Ascending aorta (tissue), 2 donors: ENCODE results near the gene RFC3. TPM values are rescaled to one million over a fixed set of nuclear protein-coding genes. Genes with fewer than 3 reads are reported as not detected.

Experiments
- DNase-seq, 2 donors: peaks; one replicate each; pipeline ENCODE4 v3.0.0-alpha.2; 2019; ENCODE audit warnings: low spot score in 2 of 2
- H3K27ac ChIP-seq, 2 donors: fragments of 200-600 bp; sonication (generic); one replicate each; pipeline ENCODE4 v1.5.1; 2016 to 2017; ENCODE audit warnings: mild to moderate bottlenecking in 1 of 2
- H3K27me3 ChIP-seq: fragments of 200-600 bp; sonication (generic); one replicate; pipeline ENCODE4 v1.5.1; 2017
- H3K36me3 ChIP-seq, 2 donors: fragments of 200-600 bp; sonication (generic); one replicate each; pipeline ENCODE4 v1.5.1; 2016
- H3K4me1 ChIP-seq, 2 donors: fragments of 200-600 bp; sonication (generic); one replicate each; pipeline ENCODE4 v1.5.1; 2016 to 2017; ENCODE audit warnings: mild to moderate bottlenecking in 1 of 2
- H3K4me3 ChIP-seq, 2 donors: fragments of 200-600 bp; sonication (generic); one replicate each; pipeline ENCODE4 v1.5.1; 2016 to 2017; ENCODE audit warnings: mild to moderate bottlenecking in 1 of 2
- H3K9me3 ChIP-seq, 2 donors: fragments of 200-600 bp; sonication (generic); one replicate each; pipeline ENCODE4 v1.5.1; 2016
- CTCF ChIP-seq, 3 experiments: fragments of 200-600 bp in 2 of 3; fragments of 450-650 bp in 1 of 3; sonication (generic) in 2 of 3; IDR thresholded peaks; one replicate each; pipeline ENCODE4 v1.5.1; 2016 to 2019; ENCODE audit warnings: antibody characterized with exemption in 3 of 3, mild to moderate bottlenecking in 1 of 3, moderate library complexity in 1 of 3
- intact Hi-C: fragments of 100-400 bp; cut with DNase I; formaldehyde crosslinking; loops from one replicate; pipeline ENCODE4 v1.15.1; 2023
- total RNA-seq: library from RNA; depleted of rRNA; stranded (reverse); fragments of >200 nt; gene quantifications from one replicate; pipeline ENCODE4 v1.1.0, GENCODE V29; 2016

RFC3 gene
- total RNA-seq, 1 donor from 2014 or later: 6.2 TPM

DNA sequence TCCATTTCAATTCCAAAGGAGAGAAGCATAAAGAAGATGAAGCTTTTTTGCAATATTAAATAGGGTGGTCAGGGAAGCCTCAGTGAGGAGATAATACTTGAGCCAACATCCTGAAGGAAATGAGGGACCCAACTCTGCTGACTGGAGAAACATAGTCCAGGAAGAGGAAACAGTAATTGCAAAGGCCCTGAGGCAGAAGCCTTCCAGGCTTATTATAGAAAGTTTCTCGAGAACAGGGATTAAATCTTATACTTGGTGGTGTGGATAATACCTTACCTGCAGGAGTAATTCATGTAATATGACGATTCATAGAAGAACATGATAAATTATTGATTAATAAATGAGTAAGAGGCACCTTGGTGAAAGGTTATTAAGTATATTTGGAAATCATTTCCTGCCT, 1.0 kb upstream of the RFC3 start:
- no peaks in the 10 kb centered on the region for H3K9me3 ChIP-seq
- H3K27me3 ChIP-seq: no peaks in the 10 kb centered on the region
- intact Hi-C loops: loop anchor here (10.0 kb wide), 1 partner anchor 338 kb away; no protein-coding TSS in a partner anchor
- no peak for TF ChIP-seq CTCF (IDR thresholded peaks at IDR 0.05)
- H3K36me3 ChIP-seq: no peaks in the 10 kb centered on the region
- no peak overlapping the region for H3K27ac ChIP-seq
- H3K4me1 ChIP-seq: no peaks in the 10 kb centered on the region
- no peak for DNase-seq
- no peak overlapping the region for H3K4me3 ChIP-seq

- Histone ChIP-seq H3K4me3 (peak overlapping the region; percentile 71 to 76), H3K27me3 (no peaks in the 10 kb centered on the region), H3K4me1 (no peaks in the 10 kb centered on the region), H3K9me3 (no peaks in the 10 kb centered on the region), H3K36me3 (no peaks in the 10 kb centered on the region), H3K27ac (peak overlapping the region; percentile 35 to 54)
- TF ChIP-seq CTCF (IDR thresholded peaks at IDR 0.05): no peak
- intact Hi-C loops: loop anchor here (10.0 kb wide), 1 partner anchor 337 kb away; no protein-coding TSS in a partner anchor
- DNase-seq: no peak
These were observed 442 bp upstream of the RFC3 start for GRCh38 chr13:33817513-33817900.

DNA sequence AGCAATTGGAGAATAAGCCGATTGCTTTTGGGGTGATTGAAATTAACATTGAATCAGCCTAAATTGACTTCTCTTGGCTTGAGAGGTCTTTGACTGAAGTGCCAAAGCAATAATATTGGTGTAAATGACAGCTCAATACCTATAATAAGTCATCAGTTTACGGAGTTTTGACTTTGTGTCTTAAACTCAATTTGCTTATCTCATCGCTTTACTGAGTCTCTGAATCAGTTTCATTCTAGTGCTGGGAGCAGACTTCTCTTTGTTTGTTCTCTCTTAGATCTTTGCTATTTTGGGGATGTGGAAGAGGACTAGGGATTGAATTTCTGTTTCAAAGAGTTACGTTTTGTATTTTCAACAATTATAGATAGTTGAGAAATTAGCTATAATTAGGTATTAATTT, 7.1 kb downstream of the RFC3 start:
- H3K4me1 ChIP-seq: no peaks in the 10 kb centered on the region
- no peak overlapping the region for H3K27ac ChIP-seq
- H3K27me3 ChIP-seq: no peaks in the 10 kb centered on the region
- H3K36me3 ChIP-seq: no peaks in the 10 kb centered on the region
- H3K9me3 ChIP-seq: no peaks in the 10 kb centered on the region
- TF ChIP-seq CTCF (IDR thresholded peaks at IDR 0.05): no peak
- no peak for DNase-seq
- intact Hi-C loops: no loop called here
- H3K4me3 ChIP-seq: no peak overlapping the region

GRCh38 chr13:33827139-33827538, 9.2 kb downstream of the RFC3 start:
- DNase-seq: no peak
- TF ChIP-seq CTCF (IDR thresholded peaks at IDR 0.05): no peak
- intact Hi-C loops: no loop called here
- Histone ChIP-seq H3K4me1 (no peaks in the 10 kb centered on the region), H3K27ac (no peak overlapping the region), H3K9me3 (no peaks in the 10 kb centered on the region), H3K27me3 (no peaks in the 10 kb centered on the region), H3K4me3 (no peak overlapping the region), H3K36me3 (peaks cover 0 to 10% of the 10 kb centered on the region in 2 donors)

DNA sequence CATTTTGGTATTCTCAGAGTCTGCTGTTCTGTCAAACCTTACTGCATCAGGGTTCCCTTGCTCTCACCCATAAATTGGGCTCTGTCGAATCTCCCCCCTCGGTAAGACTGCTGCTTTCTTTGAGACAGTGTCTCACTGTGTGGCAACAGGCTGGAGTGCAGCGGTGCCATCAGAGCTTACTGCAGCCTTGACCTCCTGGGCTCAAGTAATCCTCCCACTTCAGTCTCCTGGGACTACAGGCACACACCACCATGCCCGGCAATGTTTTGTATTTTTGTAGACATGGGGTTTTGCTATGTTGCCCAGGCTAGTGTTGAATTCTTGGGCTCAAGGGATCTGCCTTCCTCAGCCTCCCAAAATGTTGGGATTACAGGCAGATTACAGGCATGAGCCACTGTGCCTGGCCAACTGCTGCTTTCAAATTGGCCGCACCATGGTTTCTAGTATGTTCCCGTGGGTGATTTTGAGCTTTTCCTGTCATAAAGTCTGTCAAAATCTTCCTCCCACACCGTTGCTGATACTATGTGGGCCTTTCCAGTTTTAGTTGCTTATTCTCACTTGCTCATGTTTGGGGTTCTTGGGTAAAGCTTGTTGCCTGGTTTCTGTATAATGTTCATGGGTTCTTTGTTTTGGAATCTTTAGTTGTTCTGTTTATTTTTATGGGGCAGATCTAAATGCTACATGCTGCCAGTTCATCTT, 10.6 kb downstream of the RFC3 start:
- Histone ChIP-seq H3K36me3 (peaks cover 0 to 14% of the 10 kb centered on the region in 2 donors), H3K4me3 (no peak overlapping the region), H3K27ac (no peak overlapping the region), H3K27me3 (no peaks in the 10 kb centered on the region), H3K4me1 (no peaks in the 10 kb centered on the region), H3K9me3 (no peaks in the 10 kb centered on the region)
- DNase-seq: no peak
- intact Hi-C loops: no loop called here
- TF ChIP-seq CTCF (IDR thresholded peaks at IDR 0.05): no peak
